HCT116 (cell line): ENCODE results near the gene MYLIP. TPM values are rescaled to one million over a fixed set of nuclear protein-coding genes. Genes with fewer than 3 reads are reported as not detected.

Source experiments
- ATAC-seq: fragments of 200-7000 bp; cut with Tn5 transposase; 2 replicates; pipeline ENCODE4 v1.9.1; 2020; ENCODE audit warnings: mild to moderate bottlenecking, moderate library complexity
- BruUV-seq: library from RNA; stranded (reverse); fragments of 400-500 nt; replicated peaks from 2 replicates; lab custom pipeline; 2021; lab: Mats Ljungman, UMichigan
- CTCF ChIA-PET: fragments of 300-600 bp; sonication (Branson Sonifier 250); formaldehyde crosslinking; loops from one replicate; lab custom pipeline; 2021; ENCODE audit warnings: antibody characterized with exemption; lab: Charles Lee
- POLR2A ChIA-PET: fragments of 300-600, 350-600 bp; sonication (Branson Sonifier 250); formaldehyde crosslinking; loops from one replicate; lab custom pipeline; 2021; ENCODE audit warnings: antibody characterized with exemption; lab: Charles Lee
- RAD21 ChIA-PET, 2 experiments: fragments of 300-600 bp; sonication (Branson Sonifier 250); formaldehyde crosslinking; loops; one replicate each; lab custom pipeline; 2023; ENCODE audit warnings: low total read pairs in 2 of 2; ENCODE audit not compliant: uncharacterized antibody in 2 of 2, unreplicated experiment in 2 of 2, low non-redundant PET in 1 of 2; lab: Charles Lee
- DNase-seq: peaks from one replicate; pipeline ENCODE4 v3.0.0-alpha.2; 2010; ENCODE audit warnings: low read depth, low spot score
- H2AFZ ChIP-seq: fragments of 200-600 bp; shearing (Covaris generic), sonication (generic); 2 replicates; pipeline ENCODE4 v1.6.1; 2017; ENCODE audit warnings: low read depth, mixed run types, mixed read lengths, antibody characterized with exemption, low read length; ENCODE audit not compliant: poor library complexity, severe bottlenecking
- H3K27ac ChIP-seq: 2 replicates; pipeline ENCODE4 v1.5.1; 2012; ENCODE audit warnings: low read depth, low read length
- H3K27me3 ChIP-seq: fragments of 200-600 bp; sonication (generic); 2 replicates; pipeline ENCODE4 v1.6.1; 2016; ENCODE audit warnings: mixed run types, low read length, mixed read lengths; ENCODE audit not compliant: insufficient read depth
- H3K36me3 ChIP-seq, 2 experiments: fragments of 200-500 bp in 1 of 2; fragments of 200-600 bp in 1 of 2; sonication (Bioruptor generic) in 1 of 2; sonication (generic) in 1 of 2; 2 replicates each; pipeline versions ENCODE4 v1.5.1 to v1.6.1; 2014 to 2016; ENCODE audit warnings: low read length in 2 of 2, inconsistent platforms in 1 of 2, mixed read lengths in 1 of 2, mixed run types in 1 of 2; ENCODE audit not compliant: insufficient read depth in 2 of 2, control insufficient read depth in 1 of 2
- H3K4me1 ChIP-seq, 2 experiments: fragments of 200-600 bp in 1 of 2; sonication (generic) in 1 of 2; 2 replicates each; pipeline versions ENCODE4 v1.5.1 to v1.6.1; 2012 to 2017; ENCODE audit warnings: low read length in 2 of 2, inconsistent platforms in 1 of 2, mild to moderate bottlenecking in 1 of 2, mixed read lengths in 1 of 2, mixed run types in 1 of 2, moderate library complexity in 1 of 2; ENCODE audit not compliant: insufficient read depth in 2 of 2, control insufficient read depth in 1 of 2
- H3K4me2 ChIP-seq: fragments of 200-600 bp; sonication (generic); 2 replicates; pipeline ENCODE4 v1.6.1; 2017; ENCODE audit warnings: mixed run types, low read length, mixed read lengths
- H3K4me3 ChIP-seq, 2 experiments: fragments of 200-600 bp in 1 of 2; sonication (generic) in 1 of 2; replicated peaks in 1 of 2; 2 replicates each; pipeline ENCODE4 v1.5.1; 2011 to 2016; ENCODE audit warnings: low read length in 2 of 2, control low read depth in 1 of 2, low read depth in 1 of 2, mild to moderate bottlenecking in 1 of 2, mixed read lengths in 1 of 2, mixed run types in 1 of 2
- H3K79me2 ChIP-seq: fragments of 200-600 bp; sonication (generic); 2 replicates; pipeline ENCODE4 v1.6.1; 2017; ENCODE audit warnings: mild to moderate bottlenecking, mixed run types, low read length, moderate library complexity, mixed read lengths; ENCODE audit not compliant: insufficient read depth
- H3K9ac ChIP-seq: fragments of 200-600 bp; sonication (generic); 2 replicates; pipeline ENCODE4 v1.6.1; 2016; ENCODE audit warnings: low read length, mixed read lengths
- H3K9me2 ChIP-seq: fragments of 200-600 bp; sonication (generic), shearing (Covaris generic); 2 replicates; pipeline ENCODE4 v1.6.1; 2017; ENCODE audit warnings: mixed run types, mild to moderate bottlenecking, moderate library complexity; ENCODE audit not compliant: insufficient read depth
- H3K9me3 ChIP-seq, 2 experiments: fragments of 200-500 bp in 1 of 2; fragments of 200-600 bp in 1 of 2; sonication (Bioruptor generic) in 1 of 2; sonication (generic) in 1 of 2; 2 replicates each; pipeline ENCODE4 v1.6.1; 2014 to 2017; ENCODE audit warnings: low read length in 2 of 2, mixed read lengths in 2 of 2, inconsistent platforms in 1 of 2, low read depth in 1 of 2, mild to moderate bottlenecking in 1 of 2, mixed run types in 1 of 2, moderate library complexity in 1 of 2; ENCODE audit not compliant: control insufficient read depth in 1 of 2, insufficient read depth in 1 of 2
- H4K20me1 ChIP-seq: fragments of 200-600 bp; sonication (generic), shearing (Covaris generic); 2 replicates; pipeline ENCODE4 v1.6.1; 2017; ENCODE audit warnings: mixed run types, mild to moderate bottlenecking, moderate library complexity; ENCODE audit not compliant: insufficient read depth
- CBX3 ChIP-seq: IDR thresholded peaks from 2 replicates; pipeline ENCODE4 v1.6.1; 2012; ENCODE audit warnings: low read depth
- EGR1 ChIP-seq: IDR thresholded peaks from 2 replicates; pipeline ENCODE4 v1.6.1; 2012; ENCODE audit warnings: low read depth
- ELF1 ChIP-seq: IDR thresholded peaks from 2 replicates; pipeline ENCODE4 v1.6.1; 2012; ENCODE audit warnings: low read depth, borderline replicate concordance
- EZH2 ChIP-seq: fragments of 200-600 bp; sonication (generic); IDR thresholded peaks from 2 replicates; pipeline ENCODE4 v1.6.1; 2017; ENCODE audit warnings: antibody characterized with exemption, mixed run types
- EZH2phosphoT487 ChIP-seq: fragments of 200-600 bp; IDR thresholded peaks from 2 replicates; pipeline ENCODE4 v1.6.1; 2018; ENCODE audit warnings: antibody characterized with exemption, borderline replicate concordance
- FOSL1 ChIP-seq: IDR thresholded peaks from 2 replicates; pipeline ENCODE4 v1.6.1; 2012; ENCODE audit warnings: low read depth
- JUND ChIP-seq: IDR thresholded peaks from 2 replicates; pipeline ENCODE4 v1.6.1; 2012
- POLR2A ChIP-seq: IDR thresholded peaks from 2 replicates; pipeline ENCODE4 v1.7.0; 2011; ENCODE audit warnings: borderline replicate concordance; ENCODE audit not compliant: insufficient read depth, insufficient read length; ENCODE audit errors: extremely low read depth
- POLR2AphosphoS5 ChIP-seq: IDR thresholded peaks from 2 replicates; pipeline ENCODE4 v1.6.1; 2011; ENCODE audit warnings: mild to moderate bottlenecking, low read depth, low read length, moderate library complexity
- RAD21 ChIP-seq: IDR thresholded peaks from 2 replicates; pipeline ENCODE4 v1.6.1; 2012; ENCODE audit warnings: low read depth, mild to moderate bottlenecking
- SRF ChIP-seq: IDR thresholded peaks from 2 replicates; pipeline ENCODE4 v1.6.1; 2012; ENCODE audit warnings: low read depth
- TCF7L2 ChIP-seq: IDR thresholded peaks from 2 replicates; pipeline ENCODE4 v1.7.0; 2011; ENCODE audit warnings: borderline replicate concordance, inconsistent platforms; ENCODE audit not compliant: insufficient read depth, insufficient read length; ENCODE audit errors: extremely low read depth
- YY1 ChIP-seq: IDR thresholded peaks from 2 replicates; pipeline ENCODE4 v1.6.1; 2011; ENCODE audit warnings: low read length, low read depth, moderate library complexity, mild to moderate bottlenecking; ENCODE audit not compliant: insufficient replicate concordance; ENCODE audit errors: extremely low read depth
- ZNF274 ChIP-seq: fragments of 200-500 bp; sonication (Bioruptor generic); IDR thresholded peaks from 2 replicates; pipeline ENCODE4 v1.6.1; 2014; ENCODE audit warnings: mild to moderate bottlenecking, low read depth, low read length, inconsistent platforms
- intact Hi-C: fragments of 100-400 bp; cut with micrococcal nuclease; formaldehyde crosslinking; loops from 2 replicates; pipeline ENCODE4 v1.10.0; 2022
- total RNA-seq: library from RNA; stranded (reverse); gene quantifications from one replicate; pipeline ENCODE4 v1.2.1, GENCODE V29; 2021; ENCODE audit not compliant: unreplicated experiment
- TF ChIP-seq, protein P1 (sequence below): IDR thresholded peaks from 2 replicates; pipeline ENCODE4 v1.6.1; 2011; ENCODE audit warnings: mild to moderate bottlenecking, low read length, moderate library complexity; ENCODE audit not compliant: insufficient replicate concordance; ENCODE audit errors: extremely low read depth
- TF ChIP-seq, protein P2 (sequence below): IDR thresholded peaks from 2 replicates; pipeline ENCODE4 v1.6.1; 2012
- TF ChIP-seq, protein P3 (sequence below): IDR thresholded peaks from 2 replicates; pipeline ENCODE4 v1.6.1; 2012
- TF ChIP-seq, protein P4 (sequence below): IDR thresholded peaks from 2 replicates; pipeline ENCODE4 v1.6.1; 2012; ENCODE audit warnings: low read depth

The MYLIP gene
- total RNA-seq, 1 experiment from 2014 or later, result 10.6 TPM

DNA sequence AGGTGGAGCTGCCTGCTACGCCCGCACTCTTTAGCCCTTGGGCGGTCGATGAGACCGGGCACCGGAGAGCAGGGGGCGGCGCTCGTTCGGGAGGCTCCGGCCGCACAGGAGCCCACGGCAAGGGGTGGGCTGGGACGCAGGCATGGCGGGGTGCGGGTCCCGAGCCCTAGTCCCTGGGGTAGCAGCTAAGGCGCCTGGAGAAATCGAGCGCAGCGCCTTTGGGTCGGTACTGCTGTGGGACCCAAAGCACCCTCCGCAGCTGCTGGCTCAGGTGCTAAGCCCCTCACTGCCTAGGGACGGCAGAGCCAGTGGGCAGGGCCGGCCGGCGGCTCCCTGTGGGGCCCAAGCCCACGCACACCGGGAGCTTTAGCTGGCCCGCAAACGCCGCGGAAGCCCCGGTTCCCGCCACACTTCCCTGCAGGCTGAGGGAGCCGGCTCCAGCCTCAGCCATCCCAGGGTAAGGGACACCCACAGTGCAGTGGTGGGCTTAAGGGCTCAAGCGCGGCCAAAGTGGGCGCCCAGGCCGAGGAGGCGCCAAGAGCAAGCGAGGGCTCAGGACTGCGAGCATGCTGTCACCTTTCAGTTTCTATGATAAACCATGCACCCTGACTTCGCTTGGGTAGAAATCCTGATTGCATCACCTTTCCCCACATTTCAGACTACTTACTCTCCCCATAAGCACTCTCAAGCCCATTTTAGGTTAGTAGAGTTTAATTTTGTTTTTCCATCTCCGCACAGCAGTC lies 52.0 kb downstream of the MYLIP start:
- H3K4me2 ChIP-seq, result no peak overlapping the region
- intact Hi-C loops, result no loop called here
- no peak for ATAC-seq
- no peaks in the 10 kb centered on the region for H4K20me1 ChIP-seq
- H3K27ac ChIP-seq, result no peak overlapping the region
- no TSS peak for BruUV-seq
- H3K4me1 ChIP-seq, result peaks cover 0 to 5% of the 10 kb centered on the region in 2 experiments; a peak in 1 of 4 replicates
- no peaks in the 10 kb centered on the region for H3K79me2 ChIP-seq
- RAD21 ChIA-PET, result no interaction called here
- no peaks in the 10 kb centered on the region for H3K36me3 ChIP-seq
- no peaks in the 10 kb centered on the region for H3K9me3 ChIP-seq
- H3K27me3 ChIP-seq, result no peaks in the 10 kb centered on the region
- CTCF ChIA-PET, result interaction anchor here (1.1 kb wide), 1 partner anchor 489 kb away, joined by 3 read pairs; no protein-coding TSS in a partner anchor
- no peak overlapping the region for H2AFZ ChIP-seq
- no peak for DNase-seq
- no peak overlapping the region for H3K9ac ChIP-seq
- POLR2A ChIA-PET, result interaction anchor here (0.6 kb wide), 1 partner anchor 15 kb away, joined by 4 read pairs; no protein-coding TSS in a partner anchor
- TF ChIP-seq ELF1 (no peak), EZH2phosphoT487 (no peak), TCF7L2 (no peak), EGR1 (no peak), FOSL1 (no peak), SRF (no peak), RAD21 (no peak), JUND (no peak), EZH2 (no peak), YY1 (no peak), CBX3 (no peak), POLR2A (no peak), POLR2AphosphoS5 (no peak), ZNF274 (no peak)
- TF ChIP-seq, protein P1, sequence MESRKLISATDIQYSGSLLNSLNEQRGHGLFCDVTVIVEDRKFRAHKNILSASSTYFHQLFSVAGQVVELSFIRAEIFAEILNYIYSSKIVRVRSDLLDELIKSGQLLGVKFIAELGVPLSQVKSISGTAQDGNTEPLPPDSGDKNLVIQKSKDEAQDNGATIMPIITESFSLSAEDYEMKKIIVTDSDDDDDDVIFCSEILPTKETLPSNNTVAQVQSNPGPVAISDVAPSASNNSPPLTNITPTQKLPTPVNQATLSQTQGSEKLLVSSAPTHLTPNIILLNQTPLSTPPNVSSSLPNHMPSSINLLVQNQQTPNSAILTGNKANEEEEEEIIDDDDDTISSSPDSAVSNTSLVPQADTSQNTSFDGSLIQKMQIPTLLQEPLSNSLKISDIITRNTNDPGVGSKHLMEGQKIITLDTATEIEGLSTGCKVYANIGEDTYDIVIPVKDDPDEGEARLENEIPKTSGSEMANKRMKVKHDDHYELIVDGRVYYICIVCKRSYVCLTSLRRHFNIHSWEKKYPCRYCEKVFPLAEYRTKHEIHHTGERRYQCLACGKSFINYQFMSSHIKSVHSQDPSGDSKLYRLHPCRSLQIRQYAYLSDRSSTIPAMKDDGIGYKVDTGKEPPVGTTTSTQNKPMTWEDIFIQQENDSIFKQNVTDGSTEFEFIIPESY, result no peak
- TF ChIP-seq, protein P2, sequence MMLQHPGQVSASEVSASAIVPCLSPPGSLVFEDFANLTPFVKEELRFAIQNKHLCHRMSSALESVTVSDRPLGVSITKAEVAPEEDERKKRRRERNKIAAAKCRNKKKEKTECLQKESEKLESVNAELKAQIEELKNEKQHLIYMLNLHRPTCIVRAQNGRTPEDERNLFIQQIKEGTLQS, result no peak
- TF ChIP-seq, protein P3, sequence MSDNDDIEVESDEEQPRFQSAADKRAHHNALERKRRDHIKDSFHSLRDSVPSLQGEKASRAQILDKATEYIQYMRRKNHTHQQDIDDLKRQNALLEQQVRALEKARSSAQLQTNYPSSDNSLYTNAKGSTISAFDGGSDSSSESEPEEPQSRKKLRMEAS, result no peak
- TF ChIP-seq, protein P4, sequence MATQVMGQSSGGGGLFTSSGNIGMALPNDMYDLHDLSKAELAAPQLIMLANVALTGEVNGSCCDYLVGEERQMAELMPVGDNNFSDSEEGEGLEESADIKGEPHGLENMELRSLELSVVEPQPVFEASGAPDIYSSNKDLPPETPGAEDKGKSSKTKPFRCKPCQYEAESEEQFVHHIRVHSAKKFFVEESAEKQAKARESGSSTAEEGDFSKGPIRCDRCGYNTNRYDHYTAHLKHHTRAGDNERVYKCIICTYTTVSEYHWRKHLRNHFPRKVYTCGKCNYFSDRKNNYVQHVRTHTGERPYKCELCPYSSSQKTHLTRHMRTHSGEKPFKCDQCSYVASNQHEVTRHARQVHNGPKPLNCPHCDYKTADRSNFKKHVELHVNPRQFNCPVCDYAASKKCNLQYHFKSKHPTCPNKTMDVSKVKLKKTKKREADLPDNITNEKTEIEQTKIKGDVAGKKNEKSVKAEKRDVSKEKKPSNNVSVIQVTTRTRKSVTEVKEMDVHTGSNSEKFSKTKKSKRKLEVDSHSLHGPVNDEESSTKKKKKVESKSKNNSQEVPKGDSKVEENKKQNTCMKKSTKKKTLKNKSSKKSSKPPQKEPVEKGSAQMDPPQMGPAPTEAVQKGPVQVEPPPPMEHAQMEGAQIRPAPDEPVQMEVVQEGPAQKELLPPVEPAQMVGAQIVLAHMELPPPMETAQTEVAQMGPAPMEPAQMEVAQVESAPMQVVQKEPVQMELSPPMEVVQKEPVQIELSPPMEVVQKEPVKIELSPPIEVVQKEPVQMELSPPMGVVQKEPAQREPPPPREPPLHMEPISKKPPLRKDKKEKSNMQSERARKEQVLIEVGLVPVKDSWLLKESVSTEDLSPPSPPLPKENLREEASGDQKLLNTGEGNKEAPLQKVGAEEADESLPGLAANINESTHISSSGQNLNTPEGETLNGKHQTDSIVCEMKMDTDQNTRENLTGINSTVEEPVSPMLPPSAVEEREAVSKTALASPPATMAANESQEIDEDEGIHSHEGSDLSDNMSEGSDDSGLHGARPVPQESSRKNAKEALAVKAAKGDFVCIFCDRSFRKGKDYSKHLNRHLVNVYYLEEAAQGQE, result no peak
- TF ChIP-seq, all 23 proteins: peak for 0
- Histone ChIP-seq H3K4me3 (no peak overlapping the region), H3K9me2 (no peaks in the 10 kb centered on the region)
